ENCODE data around the gene PCDHGA1. TPM values are rescaled to one million over a fixed set of nuclear protein-coding genes. Genes with fewer than 3 reads are reported as not detected.

Gene PCDHGA1
- total RNA-seq, 1 experiment from 2014 or later: 0.35 TPM

- Mint-ChIP-seq H3K36me3 (ENCODE audit: insufficient read depth, unreplicated experiment) (peaks cover 31% of the 10 kb centered on the region), H3K27me3 (ENCODE audit: insufficient read depth, unreplicated experiment) (no peaks in the 10 kb centered on the region), H3K9me3 (ENCODE audit: unreplicated experiment) (no peaks in the 10 kb centered on the region), H3K4me3 (ENCODE audit: unreplicated experiment) (peak overlapping the region; percentile 94), H3K4me1 (ENCODE audit: insufficient read depth, unreplicated experiment) (peaks cover 18% of the 10 kb centered on the region), H3K27ac (ENCODE audit: low read depth, unreplicated experiment) (no peak overlapping the region)
- TF ChIP-seq CTCF (IDR thresholded peaks at IDR 0.05; ENCODE audit: unreplicated experiment): no peak
- no TSS peak for BruUV-seq (replicated peaks)
- no peak for DNase-seq (ENCODE audit: unreplicated experiment)
- CTCF ChIA-PET: interaction anchor here (0.6 to 4.6 kb wide), 12 partner anchors 15 to 732 kb away, joined by 3 to 42 read pairs (median 4); partner anchors contain the start of gene PCDHGA10
- intact Hi-C loops (cut with micrococcal nuclease): no loop called here
- POLR2A ChIA-PET: interaction anchor here (0.6 to 4.5 kb wide), 5 partner anchors 36 to 753 kb away, joined by 3 to 82 read pairs (median 4); partner anchors contain the start of gene TAF7
Observed at GRCh38 chr5:141477815-141478214, 147.5 kb downstream of the PCDHGA1 start.

- Mint-ChIP-seq H3K4me1 (ENCODE audit: insufficient read depth, unreplicated experiment) (peaks cover 23% of the 10 kb centered on the region), H3K36me3 (ENCODE audit: insufficient read depth, unreplicated experiment) (peaks cover 31% of the 10 kb centered on the region), H3K27me3 (ENCODE audit: insufficient read depth, unreplicated experiment) (no peaks in the 10 kb centered on the region), H3K27ac (ENCODE audit: low read depth, unreplicated experiment) (no peak overlapping the region), H3K9me3 (ENCODE audit: unreplicated experiment) (no peaks in the 10 kb centered on the region), H3K4me3 (ENCODE audit: unreplicated experiment) (peak overlapping the region; percentile 94)
- POLR2A ChIA-PET: interaction anchor here (1.0 to 4.2 kb wide), 3 partner anchors 9 to 79 kb away, joined by 3 to 70 read pairs (median 4); no protein-coding TSS in a partner anchor
- peak; percentile 29 for TF ChIP-seq CTCF (IDR thresholded peaks at IDR 0.05; ENCODE audit: unreplicated experiment)
- CTCF ChIA-PET: interaction anchor here (0.6 to 4.6 kb wide), 14 partner anchors 15 to 91 kb away, joined by 3 to 42 read pairs (median 4); partner anchors contain the start of gene PCDHGA10
- no peak for DNase-seq (ENCODE audit: unreplicated experiment)
- intact Hi-C loops (cut with micrococcal nuclease): no loop called here
- BruUV-seq (replicated peaks): no TSS peak
Observed at GRCh38 chr5:141478321-141478945, 148.1 kb downstream of the PCDHGA1 start.

GRCh38 chr5:141479776-141480175 lies 149.5 kb downstream of the PCDHGA1 start:
- Mint-ChIP-seq H3K4me1 (ENCODE audit: insufficient read depth, unreplicated experiment) (peaks cover 24% of the 10 kb centered on the region), H3K9me3 (ENCODE audit: unreplicated experiment) (no peaks in the 10 kb centered on the region), H3K36me3 (ENCODE audit: insufficient read depth, unreplicated experiment) (peaks cover 31% of the 10 kb centered on the region), H3K27me3 (ENCODE audit: insufficient read depth, unreplicated experiment) (no peaks in the 10 kb centered on the region), H3K4me3 (ENCODE audit: unreplicated experiment) (no peak overlapping the region), H3K27ac (ENCODE audit: low read depth, unreplicated experiment) (no peak overlapping the region)
- POLR2A ChIA-PET: no interaction called here
- no TSS peak for BruUV-seq (replicated peaks)
- no peak for DNase-seq (ENCODE audit: unreplicated experiment)
- CTCF ChIA-PET: interaction anchor here (0.6 to 1.5 kb wide), 3 partner anchors 33 to 228 kb away, joined by 3 to 4 read pairs (median 4); no protein-coding TSS in a partner anchor
- no peak for TF ChIP-seq CTCF (IDR thresholded peaks at IDR 0.05; ENCODE audit: unreplicated experiment)
- intact Hi-C loops (cut with micrococcal nuclease): no loop called here

GRCh38 chr5:141483902-141484301 lies 153.6 kb downstream of the PCDHGA1 start:
- intact Hi-C loops (cut with micrococcal nuclease): no loop called here
- Mint-ChIP-seq H3K4me1 (ENCODE audit: insufficient read depth, unreplicated experiment) (peaks cover 11% of the 10 kb centered on the region), H3K36me3 (ENCODE audit: insufficient read depth, unreplicated experiment) (peaks cover 14% of the 10 kb centered on the region), H3K27me3 (ENCODE audit: insufficient read depth, unreplicated experiment) (no peaks in the 10 kb centered on the region), H3K4me3 (ENCODE audit: unreplicated experiment) (no peak overlapping the region), H3K9me3 (ENCODE audit: unreplicated experiment) (no peaks in the 10 kb centered on the region), H3K27ac (ENCODE audit: low read depth, unreplicated experiment) (no peak overlapping the region)
- BruUV-seq (replicated peaks): no TSS peak
- ChIA-PET CTCF (interaction anchor here (0.7 to 4.4 kb wide), 8 partner anchors 8 to 114 kb away, joined by 3 to 26 read pairs (median 4); partner anchors contain the start of genes PCDHGB3, PCDHGB5 and PCDHGC3), POLR2A (interaction anchor here (1.0 kb wide), 1 partner anchor 7 kb away, joined by 3 read pairs; no protein-coding TSS in a partner anchor)
- DNase-seq (ENCODE audit: unreplicated experiment): no peak
- TF ChIP-seq CTCF (IDR thresholded peaks at IDR 0.05; ENCODE audit: unreplicated experiment): no peak

All from MCF 10A (cell line).